Body of pancreas (tissue), 4 donors: ENCODE data around the gene MBD3L3.

ENCODE experiments used
- CTCF ChIP-seq, 7 experiments: fragments of 450-650 bp in 4 of 7; fragments of 200-600 bp in 3 of 7; sonication (generic) in 3 of 7; IDR thresholded peaks; one replicate each; pipeline ENCODE4 v1.5.1; 2016 to 2019; ENCODE audit warnings: antibody characterized with exemption in 7 of 7
- POLR2A ChIP-seq, 3 donors: fragments of 450-650 bp; IDR thresholded peaks; one replicate each; pipeline ENCODE4 v1.6.1; 2016; ENCODE audit warnings: antibody characterized with exemption in 3 of 3, mild to moderate bottlenecking in 2 of 3

GRCh38 chr19:7083076-7083956 lies 24.8 kb upstream of the MBD3L3 start:
- TF ChIP-seq CTCF (IDR thresholded peaks at IDR 0.05): no peak
- TF ChIP-seq POLR2A (IDR thresholded peaks at IDR 0.05): no peak
